ENCODE results near the gene ADSS2.
"Not testable (repeated sequence)": the region's sequence is repeated elsewhere in the genome, so short reads cannot be mapped to it uniquely, and the experiment has no call there.

ADSS2 gene

GRCh38 chr1:244365262-244365661 is 86.4 kb downstream of the ADSS2 start:
- DNase-seq (ENCODE audit: low read depth), result not testable (repeated sequence)

- DNase-seq (ENCODE audit: low read depth), result no peak
These were observed 89.2 kb downstream of the ADSS2 start for GRCh38 chr1:244362476-244362875.

DNA sequence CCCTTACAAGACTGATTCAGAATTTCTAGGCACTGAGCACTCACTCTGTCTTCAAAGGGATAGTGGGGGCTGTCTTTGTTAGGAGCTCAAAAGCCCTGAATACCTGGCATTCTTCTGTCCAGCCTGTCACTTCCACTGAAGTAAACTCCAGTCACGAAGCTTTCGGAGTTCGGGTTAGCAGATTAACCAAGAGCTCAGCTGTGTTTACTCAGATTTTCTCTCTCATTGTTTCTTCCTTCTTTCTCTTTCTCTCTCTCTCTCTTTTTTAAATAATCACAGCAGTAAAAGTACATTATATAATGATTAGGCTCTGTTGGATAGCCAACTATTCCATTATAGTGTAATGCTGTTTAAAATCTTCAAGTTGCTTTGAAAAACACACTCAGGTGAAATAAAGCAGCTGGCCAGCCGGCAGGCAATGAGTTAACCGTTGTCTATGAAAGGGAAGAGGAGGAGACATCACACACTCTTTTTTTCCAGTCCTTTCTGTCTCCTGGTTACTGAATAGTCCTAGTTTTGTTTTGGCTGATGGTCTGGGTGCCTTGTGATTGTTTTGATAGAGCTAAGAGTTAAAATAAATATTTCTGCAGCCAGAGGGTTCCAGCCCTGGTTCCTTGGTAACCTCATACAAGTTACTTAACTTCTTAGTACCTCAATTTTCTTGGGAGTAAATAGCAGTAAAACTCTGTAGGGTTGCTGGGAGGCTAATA is 89.8 kb downstream of the ADSS2 start:
- DNase-seq (ENCODE audit: low read depth), result no peak

Data from stimulated activated CD8-positive, alpha-beta memory T cell treated with anti-CD3 and anti-CD28 coated beads, Interleukin-12 subunit alpha, Interleukin-12 subunit beta, amount 100 ng/mL, for 1 hour (primary cell).